DND-41 (cell line): Measurements from ENCODE around the gene FBXW4.

Source experiments
- ATAC-seq: fragments of 200-7000 bp; cut with Tn5 transposase; 3 replicates; pipeline ENCODE4 v1.9.1; 2021; ENCODE audit warnings: low read depth; ENCODE audit not compliant: insufficient read depth
- DNase-seq: peaks from one replicate; pipeline ENCODE4 v3.0.0-alpha.2; 2020
- H2AFZ ChIP-seq: 2 replicates; pipeline ENCODE4 v1.6.0; 2012; ENCODE audit warnings: low read depth, low read length
- H3K27ac ChIP-seq: 2 replicates; pipeline ENCODE4 v1.5.1; 2012; ENCODE audit warnings: low read length, inconsistent platforms
- H3K27me3 ChIP-seq: fragments of 200-600 bp; sonication (generic); 2 replicates; pipeline ENCODE4 v1.6.0; 2012; ENCODE audit warnings: low read length, mild to moderate bottlenecking, inconsistent platforms; ENCODE audit not compliant: insufficient read depth, poor library complexity
- H3K36me3 ChIP-seq: 2 replicates; pipeline ENCODE4 v1.5.1; 2012; ENCODE audit warnings: low read length, inconsistent platforms; ENCODE audit not compliant: insufficient read depth
- H3K4me1 ChIP-seq: 2 replicates; pipeline ENCODE4 v1.5.1; 2012; ENCODE audit warnings: mild to moderate bottlenecking, low read length; ENCODE audit not compliant: insufficient read depth
- H3K4me2 ChIP-seq: 2 replicates; pipeline ENCODE4 v1.6.0; 2012; ENCODE audit warnings: mild to moderate bottlenecking, moderate library complexity, low read length, inconsistent platforms; ENCODE audit not compliant: insufficient read depth
- H3K4me3 ChIP-seq, 2 experiments: fragments of 200-600 bp in 1 of 2; shearing (Covaris generic) in 1 of 2; 2 replicates each; pipeline ENCODE4 v1.5.1; 2012 to 2016; ENCODE audit warnings: inconsistent platforms in 2 of 2, low read length in 2 of 2, mild to moderate bottlenecking in 2 of 2, low read depth in 1 of 2, moderate library complexity in 1 of 2
- H3K79me2 ChIP-seq: 2 replicates; pipeline ENCODE4 v1.6.0; 2012; ENCODE audit warnings: low read length, inconsistent platforms; ENCODE audit not compliant: insufficient read depth
- H3K9ac ChIP-seq: 2 replicates; pipeline ENCODE4 v1.6.0; 2012; ENCODE audit warnings: low read depth, mild to moderate bottlenecking, inconsistent platforms, low read length, moderate library complexity
- H3K9me3 ChIP-seq: 2 replicates; pipeline ENCODE4 v1.5.1; 2012; ENCODE audit warnings: low read length, moderate library complexity, mild to moderate bottlenecking, inconsistent platforms; ENCODE audit not compliant: insufficient read depth, severe bottlenecking
- H4K20me1 ChIP-seq: 2 replicates; pipeline ENCODE4 v1.6.0; 2012; ENCODE audit warnings: low read length; ENCODE audit not compliant: insufficient read depth
- CTCF ChIP-seq: IDR thresholded peaks from 2 replicates; pipeline ENCODE4 v1.5.1; 2012; ENCODE audit warnings: borderline replicate concordance, low read length, moderate library complexity, mild to moderate bottlenecking; ENCODE audit not compliant: poor library complexity, severe bottlenecking; ENCODE audit errors: extremely low read depth
- EZH2 ChIP-seq: IDR thresholded peaks from 3 replicates; pipeline ENCODE4 v1.6.1; 2012; ENCODE audit warnings: borderline replicate concordance, low read depth, mild to moderate bottlenecking, moderate library complexity, low read length, inconsistent platforms; ENCODE audit not compliant: severe bottlenecking

Gene FBXW4

GRCh38 chr10:101614663-101615524 is 80.1 kb downstream of the FBXW4 start:
- no peak overlapping the region for H3K4me3 ChIP-seq
- ATAC-seq (no peak), DNase-seq (no peak)
- no peak overlapping the region for H2AFZ ChIP-seq
- H3K4me1 ChIP-seq = no peaks in the 10 kb centered on the region
- H3K9ac ChIP-seq = no peak overlapping the region
- TF ChIP-seq EZH2 = no peak
- TF ChIP-seq CTCF = no peak
- no peaks in the 10 kb centered on the region; the same call in 1 of the 2 replicates for H4K20me1 ChIP-seq
- peaks cover 50% of the 10 kb centered on the region for H3K36me3 ChIP-seq
- no peak overlapping the region for H3K27ac ChIP-seq
- H3K27me3 ChIP-seq = no peaks in the 10 kb centered on the region
- H3K9me3 ChIP-seq = no peaks in the 10 kb centered on the region
- H3K4me2 ChIP-seq = no peak overlapping the region
- no peaks in the 10 kb centered on the region for H3K79me2 ChIP-seq

GRCh38 chr10:101613646-101614045 is 81.3 kb downstream of the FBXW4 start:
- no peak for TF ChIP-seq CTCF
- TF ChIP-seq EZH2 = no peak
- Histone ChIP-seq H3K9me3 (no peaks in the 10 kb centered on the region), H3K4me1 (no peaks in the 10 kb centered on the region), H3K9ac (no peak overlapping the region), H4K20me1 (no peaks in the 10 kb centered on the region; the same call in 1 of the 2 replicates), H2AFZ (no peak overlapping the region), H3K27me3 (no peaks in the 10 kb centered on the region), H3K79me2 (no peaks in the 10 kb centered on the region), H3K36me3 (peaks cover 59% of the 10 kb centered on the region), H3K4me3 (no peak overlapping the region), H3K27ac (no peak overlapping the region), H3K4me2 (no peak overlapping the region)
- DNase-seq (no peak), ATAC-seq (no peak)

GRCh38 chr10:101612872-101613271 is 82.1 kb downstream of the FBXW4 start:
- Histone ChIP-seq H3K9ac (no peak overlapping the region), H2AFZ (no peak overlapping the region), H3K9me3 (no peaks in the 10 kb centered on the region), H4K20me1 (no peaks in the 10 kb centered on the region; the same call in 1 of the 2 replicates), H3K27me3 (no peaks in the 10 kb centered on the region), H3K79me2 (no peaks in the 10 kb centered on the region), H3K27ac (no peak overlapping the region), H3K4me2 (no peak overlapping the region), H3K36me3 (peaks cover 59% of the 10 kb centered on the region), H3K4me3 (no peak overlapping the region), H3K4me1 (no peaks in the 10 kb centered on the region)
- DNase-seq = no peak
- ATAC-seq = no peak
- TF ChIP-seq CTCF = no peak
- TF ChIP-seq EZH2 = no peak
